Gastrocnemius medialis (tissue), 4 donors: ENCODE results near the gene ZMYM3. TPM values are rescaled to one million over a fixed set of nuclear protein-coding genes. Genes with fewer than 3 reads are reported as not detected.
A peak's percentile ranks its signal among the peaks of the same experiment; 100 is the strongest.

ENCODE experiments used
- ATAC-seq, 2 donors: fragments of 150-250 bp; one replicate each; pipeline ENCODE4 v1.9.1; 2016
- DNase-seq, 2 donors: peaks; one replicate each; pipeline ENCODE4 v3.0.0-alpha.2; 2019
- H3K27ac ChIP-seq, 4 donors: fragments of 200-600 bp; sonication (generic); 1 replicate in 1 of 4; 2 replicates in 3 of 4; pipeline ENCODE4 v1.5.1; 2016 to 2018; ENCODE audit warnings: mild to moderate bottlenecking in 2 of 4, moderate library complexity in 1 of 4
- H3K27me3 ChIP-seq, 3 donors: fragments of 200-600 bp; sonication (generic) in 2 of 3; 1 replicate in 1 of 3; 2 replicates in 2 of 3; pipeline versions ENCODE4 v1.5.1 to v1.6.0; 2016 to 2019; ENCODE audit warnings: mild to moderate bottlenecking in 1 of 3, moderate library complexity in 1 of 3
- H3K36me3 ChIP-seq, 2 donors: fragments of 200-600 bp; sonication (generic) in 1 of 2; one replicate each; pipeline ENCODE4 v1.5.1; 2017 to 2018
- H3K4me1 ChIP-seq, 2 donors: fragments of 200-600 bp; sonication (generic) in 1 of 2; one replicate each; pipeline ENCODE4 v1.5.1; 2016 to 2017; ENCODE audit warnings: mild to moderate bottlenecking in 2 of 2
- H3K4me3 ChIP-seq, 4 donors: fragments of 200-600 bp; sonication (generic) in 3 of 4; 1 replicate in 1 of 4; 2 replicates in 3 of 4; pipeline ENCODE4 v1.5.1; 2016 to 2019; ENCODE audit warnings: mild to moderate bottlenecking in 2 of 4
- H3K9me3 ChIP-seq, 3 donors: fragments of 200-600 bp; sonication (generic) in 2 of 3; 1 replicate in 1 of 3; 2 replicates in 2 of 3; pipeline ENCODE4 v1.5.1; 2016 to 2019
- POLR2A ChIP-seq, 2 donors: fragments of 450-650 bp; IDR thresholded peaks; one replicate each; pipeline ENCODE4 v1.6.1; 2017; ENCODE audit warnings: antibody characterized with exemption in 2 of 2, mild to moderate bottlenecking in 2 of 2, moderate library complexity in 2 of 2
- in situ Hi-C, 4 donors: fragments of 200-750 bp; cut with MboI; loops; one replicate each; pipeline versions ENCODE4 v1.15.0 to v1.8.0; 2017; ENCODE audit warnings: low sequenced_read_pairs in 4 of 4
- intact Hi-C: fragments of 100-400 bp; cut with DNase I; formaldehyde crosslinking; loops from one replicate; pipeline ENCODE4 v1.15.1; 2023; ENCODE audit warnings: low total_unique reads
- total RNA-seq, 4 donors: library from RNA; depleted of rRNA; stranded (reverse); fragments of >200 nt; gene quantifications; one replicate each; pipeline versions ENCODE4 v1.1.0 to v1.2.3, GENCODE V29; 2016
- TF ChIP-seq, protein P1 (sequence below), 5 experiments: fragments of 450-650 bp in 3 of 5; fragments of 200-600 bp in 2 of 5; sonication (generic) in 2 of 5; IDR thresholded peaks in 4 of 5; conservative IDR thresholded peaks in 1 of 5; 1 replicate in 4 of 5; 2 replicates in 1 of 5; pipeline ENCODE4 v1.5.1; 2016 to 2019; ENCODE audit warnings: antibody characterized with exemption in 5 of 5, mild to moderate bottlenecking in 3 of 5, moderate library complexity in 3 of 5

ZMYM3 gene
- total RNA-seq, 4 donors from 2014 or later: 7.1 to 10.2 (median 8.9) TPM

DNA sequence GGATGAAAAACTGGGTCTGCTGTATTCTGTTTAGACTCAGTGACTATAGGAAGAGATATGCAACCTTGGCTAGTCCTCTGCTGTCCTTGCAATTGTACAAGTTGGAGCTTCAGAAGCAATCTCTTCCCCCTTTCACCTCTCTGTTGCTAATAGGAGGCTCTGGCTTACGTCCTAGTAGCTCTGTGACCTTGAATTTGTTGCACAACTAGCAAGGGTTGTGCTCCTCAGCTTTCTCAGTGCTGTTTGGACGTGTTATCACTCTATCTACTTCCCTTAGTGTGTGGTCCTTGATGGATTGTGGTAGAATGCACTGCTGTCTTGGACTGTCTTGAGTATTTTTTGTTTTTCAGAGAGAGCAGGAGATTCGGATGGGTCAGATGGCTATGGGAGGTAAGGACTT lies 44.2 kb upstream of the ZMYM3 start:
- ATAC-seq (peak in 1 of 2 donors; percentile 47), DNase-seq (no peak)
- intact Hi-C loops (no loop called here), in situ Hi-C loops (no loop called here)
- TF ChIP-seq, protein P1, sequence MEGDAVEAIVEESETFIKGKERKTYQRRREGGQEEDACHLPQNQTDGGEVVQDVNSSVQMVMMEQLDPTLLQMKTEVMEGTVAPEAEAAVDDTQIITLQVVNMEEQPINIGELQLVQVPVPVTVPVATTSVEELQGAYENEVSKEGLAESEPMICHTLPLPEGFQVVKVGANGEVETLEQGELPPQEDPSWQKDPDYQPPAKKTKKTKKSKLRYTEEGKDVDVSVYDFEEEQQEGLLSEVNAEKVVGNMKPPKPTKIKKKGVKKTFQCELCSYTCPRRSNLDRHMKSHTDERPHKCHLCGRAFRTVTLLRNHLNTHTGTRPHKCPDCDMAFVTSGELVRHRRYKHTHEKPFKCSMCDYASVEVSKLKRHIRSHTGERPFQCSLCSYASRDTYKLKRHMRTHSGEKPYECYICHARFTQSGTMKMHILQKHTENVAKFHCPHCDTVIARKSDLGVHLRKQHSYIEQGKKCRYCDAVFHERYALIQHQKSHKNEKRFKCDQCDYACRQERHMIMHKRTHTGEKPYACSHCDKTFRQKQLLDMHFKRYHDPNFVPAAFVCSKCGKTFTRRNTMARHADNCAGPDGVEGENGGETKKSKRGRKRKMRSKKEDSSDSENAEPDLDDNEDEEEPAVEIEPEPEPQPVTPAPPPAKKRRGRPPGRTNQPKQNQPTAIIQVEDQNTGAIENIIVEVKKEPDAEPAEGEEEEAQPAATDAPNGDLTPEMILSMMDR (IDR thresholded peaks at IDR 0.05 in 4 of 5, conservative IDR thresholded peaks at IDR 0.05 in 1 of 5): no peak
- no peak for TF ChIP-seq POLR2A (IDR thresholded peaks at IDR 0.05)
- Histone ChIP-seq H3K36me3 (peaks cover 0 to 66% of the 10 kb centered on the region in 2 donors), H3K27me3 (no peaks in the 10 kb centered on the region), H3K27ac (peak overlapping the region in 1 of 4 donors; percentile 36), H3K4me1 (peaks cover 0 to 3% of the 10 kb centered on the region in 2 donors), H3K4me3 (no peak overlapping the region), H3K9me3 (no peaks in the 10 kb centered on the region)

GRCh38 chrX:71296806-71297205 lies 42.9 kb upstream of the ZMYM3 start:
- intact Hi-C loops (no loop called here), in situ Hi-C loops (no loop called here)
- DNase-seq (no peak), ATAC-seq (no peak)
- no peak overlapping the region for H3K4me3 ChIP-seq
- H3K27ac ChIP-seq: no peak overlapping the region
- no peak for TF ChIP-seq POLR2A (IDR thresholded peaks at IDR 0.05)
- TF ChIP-seq, protein P1 (IDR thresholded peaks at IDR 0.05 in 4 of 5, conservative IDR thresholded peaks at IDR 0.05 in 1 of 5): no peak
- H3K27me3 ChIP-seq: no peaks in the 10 kb centered on the region
- H3K4me1 ChIP-seq: peaks cover 0 to 3% of the 10 kb centered on the region in 2 donors
- peaks cover 0 to 77% of the 10 kb centered on the region in 2 donors for H3K36me3 ChIP-seq
- no peaks in the 10 kb centered on the region for H3K9me3 ChIP-seq

GRCh38 chrX:71292669-71293365 lies 38.9 kb upstream of the ZMYM3 start:
- no peak for DNase-seq
- no peak overlapping the region for H3K27ac ChIP-seq
- peaks cover 0 to 69% of the 10 kb centered on the region in 2 donors for H3K36me3 ChIP-seq
- TF ChIP-seq POLR2A (IDR thresholded peaks at IDR 0.05): no peak
- TF ChIP-seq, protein P1 (IDR thresholded peaks at IDR 0.05 in 4 of 5, conservative IDR thresholded peaks at IDR 0.05 in 1 of 5): no peak
- no peak overlapping the region for H3K4me3 ChIP-seq
- no peaks in the 10 kb centered on the region for H3K9me3 ChIP-seq
- intact Hi-C loops (no loop called here), in situ Hi-C loops (no loop called here)
- H3K4me1 ChIP-seq: no peaks in the 10 kb centered on the region
- no peaks in the 10 kb centered on the region for H3K27me3 ChIP-seq
- no peak for ATAC-seq

- Histone ChIP-seq H3K36me3 (peaks cover 0 to 55% of the 10 kb centered on the region in 2 donors), H3K9me3 (no peaks in the 10 kb centered on the region), H3K4me1 (peaks cover 1 to 3% of the 10 kb centered on the region in 2 donors), H3K4me3 (no peak overlapping the region), H3K27ac (no peak overlapping the region), H3K27me3 (no peaks in the 10 kb centered on the region)
- in situ Hi-C loops: no loop called here
- TF ChIP-seq POLR2A (IDR thresholded peaks at IDR 0.05): no peak
- intact Hi-C loops: no loop called here
- no peak for DNase-seq
- no peak for ATAC-seq
Measured at GRCh38 chrX:71291381-71291780, 37.4 kb upstream of the ZMYM3 start.

DNA sequence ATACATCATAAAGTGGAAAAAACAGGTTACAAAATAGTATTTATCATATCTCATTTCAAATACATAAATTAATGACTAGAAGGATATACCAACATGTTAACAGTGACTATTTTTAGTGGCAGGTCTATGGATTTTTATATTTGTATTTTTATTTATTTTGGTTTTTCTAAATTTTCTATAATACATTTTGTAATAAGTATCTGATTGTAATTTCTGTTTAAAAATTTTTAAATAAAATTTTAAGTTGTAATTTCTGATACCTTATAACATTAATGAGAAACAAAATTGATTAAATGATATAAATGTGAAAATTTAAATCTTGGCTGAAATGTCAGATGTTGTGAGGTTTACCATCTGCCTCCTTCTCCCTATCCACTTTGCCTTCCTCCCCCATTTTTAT lies 32.0 kb upstream of the ZMYM3 start:
- no peak for TF ChIP-seq POLR2A (IDR thresholded peaks at IDR 0.05)
- TF ChIP-seq, protein P1 (IDR thresholded peaks at IDR 0.05 in 4 of 5, conservative IDR thresholded peaks at IDR 0.05 in 1 of 5): no peak
- no peak for ATAC-seq
- DNase-seq: no peak
- peaks cover 21 to 23% of the 10 kb centered on the region in 2 donors for H3K4me1 ChIP-seq
- H3K9me3 ChIP-seq: no peaks in the 10 kb centered on the region
- H3K27ac ChIP-seq: peak overlapping the region in 2 of 4 donors; percentile 21 to 88
- H3K4me3 ChIP-seq: peak overlapping the region in 1 of 4 donors; percentile 71
- no peaks in the 10 kb centered on the region for H3K27me3 ChIP-seq
- in situ Hi-C loops: no loop called here
- peaks cover 0 to 6% of the 10 kb centered on the region in 2 donors for H3K36me3 ChIP-seq
- intact Hi-C loops: loop anchor here (10.0 kb wide), 1 partner anchor 79 kb away; the partner anchor contains the start of gene TAF1
